A673 (cell line): ENCODE measurements around the gene PLD1. TPM values are rescaled to one million over a fixed set of nuclear protein-coding genes. Genes with fewer than 3 reads are reported as not detected.

Experiments
- BruUV-seq: library from RNA; stranded (reverse); fragments of 400-500 nt; replicated peaks from 2 replicates; lab custom pipeline; 2021; lab: Mats Ljungman, UMichigan
- CTCF ChIA-PET: fragments of 300-600 bp; sonication (Branson Sonifier 250); formaldehyde crosslinking; loops from one replicate; lab custom pipeline; 2022; ENCODE audit warnings: antibody characterized with exemption; lab: Charles Lee
- POLR2A ChIA-PET: fragments of 300-600 bp; sonication (Branson Sonifier 250); formaldehyde crosslinking; loops from one replicate; lab custom pipeline; 2022; ENCODE audit warnings: antibody characterized with exemption; ENCODE audit not compliant: low non-redundant PET; lab: Charles Lee
- DNase-seq: peaks from one replicate; pipeline ENCODE4 v3.0.0-alpha.2; 2015; ENCODE audit warnings: low spot score
- H3K27ac ChIP-seq: fragments of 200-600 bp; sonication (generic); 2 replicates; pipeline ENCODE4 v1.5.1; 2016; ENCODE audit warnings: mixed run types, low read depth, mild to moderate bottlenecking, mixed read lengths, antibody characterized with exemption, low read length; ENCODE audit not compliant: poor library complexity, severe bottlenecking
- H3K27me3 ChIP-seq: fragments of 200-600 bp; sonication (generic); replicated peaks from 2 replicates; pipeline ENCODE4 v1.6.1; 2017; ENCODE audit warnings: mixed run types, low read depth, mild to moderate bottlenecking, mixed read lengths, antibody characterized with exemption, low read length; ENCODE audit not compliant: insufficient read depth, poor library complexity
- H3K36me3 ChIP-seq: fragments of 200-600 bp; sonication (generic); 2 replicates; pipeline ENCODE4 v1.6.1; 2016; ENCODE audit warnings: mixed run types, mild to moderate bottlenecking, mixed read lengths, antibody characterized with exemption, low read length; ENCODE audit not compliant: insufficient read depth, poor library complexity, severe bottlenecking
- H3K4me1 ChIP-seq: fragments of 200-600 bp; sonication (generic); 2 replicates; pipeline ENCODE4 v1.6.1; 2017; ENCODE audit warnings: mixed run types, mild to moderate bottlenecking, mixed read lengths, antibody characterized with exemption, low read length; ENCODE audit not compliant: insufficient read depth, poor library complexity, severe bottlenecking
- H3K4me3 ChIP-seq: fragments of 200-600 bp; sonication (generic); 2 replicates; pipeline ENCODE4 v1.5.1; 2016; ENCODE audit warnings: low read depth, mixed run types, mild to moderate bottlenecking, mixed read lengths, low read length; ENCODE audit not compliant: poor library complexity, severe bottlenecking
- H3K9me3 ChIP-seq: fragments of 200-600 bp; sonication (generic); 2 replicates; pipeline ENCODE4 v1.6.1; 2016; ENCODE audit warnings: mixed run types, low read depth, mild to moderate bottlenecking, mixed read lengths, antibody characterized with exemption, low read length; ENCODE audit not compliant: poor library complexity, severe bottlenecking
- EZH2 ChIP-seq: fragments of 200-600 bp; sonication (generic); IDR thresholded peaks from 2 replicates; pipeline ENCODE4 v1.6.1; 2017; ENCODE audit warnings: borderline replicate concordance, low read depth, mild to moderate bottlenecking, mixed read lengths, antibody characterized with exemption, low read length; ENCODE audit not compliant: poor library complexity, severe bottlenecking
- intact Hi-C: fragments of 100-400 bp; cut with micrococcal nuclease; formaldehyde crosslinking; loops from one replicate; pipeline ENCODE4 v1.10.0; 2022; ENCODE audit not compliant: unreplicated experiment
- total RNA-seq: library from RNA; stranded (reverse); gene quantifications from 2 replicates; pipeline ENCODE4 v1.2.3, GENCODE V29; 2021
- TF ChIP-seq, protein P1 (sequence below): fragments of 300-800, 200-600 bp; sonication (generic); conservative IDR thresholded peaks from 2 replicates; pipeline ENCODE4 v1.5.1; 2017; ENCODE audit warnings: low read depth, mild to moderate bottlenecking, antibody characterized with exemption, low read length, moderate library complexity, mixed read lengths

PLD1 gene
- total RNA-seq, 1 experiment from 2014 or later: 3.2 TPM

GRCh38 chr3:171799501-171799900 lies 10.8 kb downstream of the PLD1 start:
- CTCF ChIA-PET: no interaction called here
- DNase-seq: no peak
- no peak for TF ChIP-seq EZH2
- TF ChIP-seq, protein P1, sequence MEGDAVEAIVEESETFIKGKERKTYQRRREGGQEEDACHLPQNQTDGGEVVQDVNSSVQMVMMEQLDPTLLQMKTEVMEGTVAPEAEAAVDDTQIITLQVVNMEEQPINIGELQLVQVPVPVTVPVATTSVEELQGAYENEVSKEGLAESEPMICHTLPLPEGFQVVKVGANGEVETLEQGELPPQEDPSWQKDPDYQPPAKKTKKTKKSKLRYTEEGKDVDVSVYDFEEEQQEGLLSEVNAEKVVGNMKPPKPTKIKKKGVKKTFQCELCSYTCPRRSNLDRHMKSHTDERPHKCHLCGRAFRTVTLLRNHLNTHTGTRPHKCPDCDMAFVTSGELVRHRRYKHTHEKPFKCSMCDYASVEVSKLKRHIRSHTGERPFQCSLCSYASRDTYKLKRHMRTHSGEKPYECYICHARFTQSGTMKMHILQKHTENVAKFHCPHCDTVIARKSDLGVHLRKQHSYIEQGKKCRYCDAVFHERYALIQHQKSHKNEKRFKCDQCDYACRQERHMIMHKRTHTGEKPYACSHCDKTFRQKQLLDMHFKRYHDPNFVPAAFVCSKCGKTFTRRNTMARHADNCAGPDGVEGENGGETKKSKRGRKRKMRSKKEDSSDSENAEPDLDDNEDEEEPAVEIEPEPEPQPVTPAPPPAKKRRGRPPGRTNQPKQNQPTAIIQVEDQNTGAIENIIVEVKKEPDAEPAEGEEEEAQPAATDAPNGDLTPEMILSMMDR: no peak
- Histone ChIP-seq H3K4me3 (no peak overlapping the region), H3K9me3 (no peaks in the 10 kb centered on the region), H3K27me3 (no peaks in the 10 kb centered on the region), H3K4me1 (peaks cover 10% of the 10 kb centered on the region), H3K36me3 (no peaks in the 10 kb centered on the region), H3K27ac (no peak overlapping the region)
- no TSS peak for BruUV-seq
- POLR2A ChIA-PET: no interaction called here
- intact Hi-C loops: no loop called here

GRCh38 chr3:171797873-171798272 lies 12.4 kb downstream of the PLD1 start:
- Histone ChIP-seq H3K27ac (no peak overlapping the region), H3K4me3 (no peak overlapping the region), H3K36me3 (no peaks in the 10 kb centered on the region), H3K27me3 (no peaks in the 10 kb centered on the region), H3K9me3 (no peaks in the 10 kb centered on the region), H3K4me1 (peaks cover 10% of the 10 kb centered on the region)
- DNase-seq: no peak
- ChIA-PET CTCF (no interaction called here), POLR2A (no interaction called here)
- intact Hi-C loops: no loop called here
- no peak for TF ChIP-seq EZH2
- TF ChIP-seq, protein P1: no peak
- no TSS peak for BruUV-seq

GRCh38 chr3:171797265-171797679 lies 13.0 kb downstream of the PLD1 start:
- H3K36me3 ChIP-seq: no peaks in the 10 kb centered on the region
- H3K27me3 ChIP-seq: no peaks in the 10 kb centered on the region
- no peak overlapping the region for H3K27ac ChIP-seq
- POLR2A ChIA-PET: no interaction called here
- CTCF ChIA-PET: interaction anchor here (0.7 kb wide), 1 partner anchor 25 kb away, joined by 3 read pairs; no protein-coding TSS in a partner anchor
- TF ChIP-seq EZH2: no peak
- intact Hi-C loops: no loop called here
- no peaks in the 10 kb centered on the region for H3K9me3 ChIP-seq
- peaks cover 10% of the 10 kb centered on the region for H3K4me1 ChIP-seq
- no TSS peak for BruUV-seq
- DNase-seq: peak; percentile 60
- H3K4me3 ChIP-seq: no peak overlapping the region
